ENCODE measurements around the gene KATNAL1.
"Not testable (repeated sequence)": the region's sequence is repeated elsewhere in the genome, so short reads cannot be mapped to it uniquely, and the experiment has no call there.

KATNAL1 gene

DNA sequence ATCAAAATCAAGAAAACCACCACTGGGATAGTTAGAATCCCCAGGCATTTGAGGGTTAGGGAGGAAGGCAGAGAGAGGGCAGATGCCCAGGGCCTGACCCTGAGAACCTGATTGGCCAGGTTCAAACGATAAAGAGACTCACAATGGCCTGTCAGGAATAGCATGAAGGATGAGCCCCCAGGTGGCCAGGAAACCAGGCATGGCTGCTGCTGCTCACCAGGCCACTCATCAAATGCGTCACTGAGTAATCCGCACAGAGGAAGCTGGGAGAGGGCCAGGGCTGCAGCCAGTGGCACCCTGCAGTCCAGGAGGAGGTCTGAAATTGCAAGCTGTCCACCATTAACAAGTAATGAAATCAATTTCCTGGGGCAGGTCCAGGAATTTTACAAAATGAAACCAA is 111.3 kb downstream of the KATNAL1 start:
- DNase-seq, result no peak

DNA sequence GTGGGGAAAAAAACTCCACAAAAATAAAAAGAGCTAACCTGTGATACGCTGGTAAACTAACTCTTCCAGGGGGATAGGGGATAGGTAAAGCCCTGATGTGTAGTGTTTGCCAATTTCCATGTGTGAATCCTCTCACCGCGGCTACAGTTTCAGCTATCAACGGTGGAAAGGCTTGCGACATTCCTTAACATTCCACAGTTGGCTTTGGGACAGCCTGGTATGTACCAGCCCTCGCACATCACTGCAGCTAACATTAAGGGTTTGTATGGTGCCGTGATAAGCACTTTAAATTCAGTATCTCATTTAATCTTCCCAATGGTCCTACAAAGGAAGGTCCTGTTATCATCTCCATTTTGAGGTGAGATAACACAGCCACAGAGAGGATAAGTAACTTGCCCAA is 112.4 kb downstream of the KATNAL1 start:
- DNase-seq, result no peak

DNA sequence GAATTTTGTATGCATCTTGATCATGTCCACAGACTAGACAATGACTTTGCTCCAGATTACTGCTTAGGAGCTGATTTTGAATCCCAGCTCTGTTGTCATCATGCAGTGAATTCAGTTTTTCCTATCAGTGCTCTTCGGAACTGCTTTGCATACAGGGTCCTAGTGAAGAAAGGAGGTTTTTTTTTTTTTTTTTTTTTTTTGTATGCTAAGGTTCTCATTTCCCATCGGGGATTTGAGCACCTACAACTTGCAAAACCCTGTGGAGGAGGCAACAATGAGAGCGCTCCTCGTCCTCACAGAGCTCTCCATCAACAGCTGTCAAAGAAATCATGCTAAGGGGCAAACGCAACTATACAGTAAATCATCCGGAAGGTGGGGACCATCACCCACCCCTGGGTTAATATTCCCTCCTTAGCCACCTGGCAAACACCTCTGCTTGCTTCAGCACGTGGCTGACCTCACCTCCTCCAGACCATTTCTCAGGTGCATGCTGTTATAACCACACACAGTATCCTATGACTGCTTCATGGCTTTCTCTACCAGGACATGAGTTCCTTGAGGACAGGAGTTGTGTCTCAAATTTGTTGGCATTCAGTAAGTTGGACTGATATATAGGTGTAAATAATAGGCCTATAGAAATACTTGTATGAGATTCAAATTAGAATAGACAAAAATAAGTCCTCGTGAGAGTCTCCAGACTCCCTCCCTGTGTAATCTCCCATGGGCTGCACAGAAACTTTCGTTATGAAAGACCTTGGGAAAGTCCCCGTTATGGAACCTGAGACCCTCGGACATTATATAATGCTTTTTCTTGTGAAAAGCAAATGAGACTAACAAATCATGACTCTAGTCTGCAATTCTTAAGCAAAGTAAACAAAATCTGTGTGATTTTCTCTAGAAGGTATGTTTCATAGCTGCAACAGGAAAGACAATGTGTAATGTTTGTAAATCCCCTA is 113.8 kb downstream of the KATNAL1 start:
- DNase-seq, result no peak

DNA sequence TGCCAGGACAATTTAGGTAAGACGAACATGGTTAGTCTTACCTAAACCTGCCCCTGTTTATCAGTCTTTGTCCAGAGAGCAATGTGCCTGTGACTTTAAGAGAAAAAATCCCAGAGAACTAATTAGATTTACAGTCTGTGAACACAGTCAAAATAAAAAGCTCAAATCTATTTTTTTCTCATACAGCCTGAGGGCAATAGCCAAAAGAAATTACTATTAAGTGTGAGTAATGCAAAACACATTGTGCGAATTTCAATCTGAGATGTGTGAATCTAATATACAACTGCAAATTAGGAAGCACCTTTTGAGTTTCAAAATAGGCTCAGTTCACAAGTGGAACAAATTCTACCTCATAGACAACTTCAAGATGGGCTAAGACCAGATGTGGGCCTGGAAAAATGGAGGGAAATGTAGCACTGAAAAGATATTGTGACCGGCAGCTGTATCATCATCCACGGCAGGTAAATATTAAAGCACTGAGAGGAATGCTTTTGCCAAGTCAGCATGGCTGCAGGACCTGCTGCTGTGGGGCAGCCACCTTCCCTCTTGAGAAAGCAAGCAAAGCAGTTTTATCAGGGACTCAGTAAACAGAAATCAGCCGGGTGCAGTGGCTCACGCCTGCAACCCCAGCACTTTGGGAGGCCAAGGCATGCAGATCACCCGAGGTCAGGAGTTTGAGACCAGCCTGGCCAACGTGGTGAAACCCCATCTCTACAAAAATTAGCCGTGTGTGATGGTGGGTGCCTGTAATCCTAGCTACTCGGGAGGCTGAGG is 114.8 kb downstream of the KATNAL1 start:
- no peak for DNase-seq

DNA sequence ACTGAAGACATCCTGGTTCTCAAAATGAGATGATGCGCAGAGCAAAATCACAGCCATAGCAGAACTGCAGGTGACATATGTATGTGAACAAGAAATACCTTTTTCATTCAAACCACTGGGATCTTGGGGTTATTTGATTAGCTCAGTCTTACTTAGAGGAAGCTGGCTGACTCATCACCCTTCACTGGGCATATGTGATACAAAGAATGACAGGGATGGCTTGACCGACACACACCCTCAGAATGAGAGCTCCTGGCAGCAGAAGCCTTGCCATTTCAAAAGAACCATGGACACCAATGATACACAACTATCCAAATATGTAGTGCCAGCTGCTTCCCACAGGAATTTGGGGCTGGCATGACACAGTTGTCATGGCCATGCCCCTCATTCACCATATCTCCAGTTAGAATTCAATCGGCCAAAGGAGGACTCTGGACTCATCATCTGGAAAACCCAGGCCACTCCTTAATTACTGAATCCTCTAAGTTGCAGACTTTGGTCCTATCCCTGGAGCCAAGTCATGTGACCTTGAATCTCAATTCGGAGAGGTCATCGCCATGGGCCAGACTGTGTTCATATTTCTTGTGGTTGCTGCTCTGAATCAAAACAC is 115.8 kb downstream of the KATNAL1 start:
- DNase-seq, result no peak

DNA sequence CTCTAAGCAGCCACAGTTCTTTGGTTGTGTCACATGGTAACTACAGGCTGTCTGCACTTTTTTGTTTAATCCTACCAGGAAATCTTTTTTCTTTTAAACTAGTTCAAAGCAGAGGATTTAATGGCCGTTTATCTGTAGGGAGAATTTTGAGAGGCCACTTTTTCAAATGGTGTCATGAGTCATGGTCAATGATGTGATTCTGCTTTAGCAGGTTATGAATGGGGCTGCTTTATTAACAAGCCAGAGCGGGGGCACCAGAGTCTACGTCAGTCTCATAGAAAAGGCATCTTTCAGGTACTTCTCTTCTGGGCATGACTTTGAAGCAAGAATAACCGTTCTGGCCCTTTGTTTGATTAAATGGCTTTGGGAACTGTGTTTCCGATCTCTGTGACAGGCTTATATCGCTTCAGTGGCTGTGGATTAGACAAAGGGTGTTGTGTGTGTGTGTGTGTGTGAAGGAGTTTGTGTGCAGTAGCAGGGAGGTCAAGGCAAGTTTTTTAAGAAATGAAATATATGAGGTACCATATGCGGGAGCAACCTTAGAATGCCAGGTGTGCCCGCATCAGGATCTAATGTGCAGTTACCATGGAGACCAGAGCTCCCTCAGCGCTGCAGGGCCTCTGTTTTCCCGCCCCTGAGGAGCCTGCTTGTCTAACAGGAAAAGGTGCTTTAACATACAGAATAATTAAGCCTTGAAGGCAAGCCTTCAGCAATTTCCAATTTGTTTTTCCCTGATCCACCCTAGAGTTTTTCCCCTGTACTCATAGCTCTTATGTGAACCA is 120.5 kb downstream of the KATNAL1 start:
- no peak for DNase-seq

DNA sequence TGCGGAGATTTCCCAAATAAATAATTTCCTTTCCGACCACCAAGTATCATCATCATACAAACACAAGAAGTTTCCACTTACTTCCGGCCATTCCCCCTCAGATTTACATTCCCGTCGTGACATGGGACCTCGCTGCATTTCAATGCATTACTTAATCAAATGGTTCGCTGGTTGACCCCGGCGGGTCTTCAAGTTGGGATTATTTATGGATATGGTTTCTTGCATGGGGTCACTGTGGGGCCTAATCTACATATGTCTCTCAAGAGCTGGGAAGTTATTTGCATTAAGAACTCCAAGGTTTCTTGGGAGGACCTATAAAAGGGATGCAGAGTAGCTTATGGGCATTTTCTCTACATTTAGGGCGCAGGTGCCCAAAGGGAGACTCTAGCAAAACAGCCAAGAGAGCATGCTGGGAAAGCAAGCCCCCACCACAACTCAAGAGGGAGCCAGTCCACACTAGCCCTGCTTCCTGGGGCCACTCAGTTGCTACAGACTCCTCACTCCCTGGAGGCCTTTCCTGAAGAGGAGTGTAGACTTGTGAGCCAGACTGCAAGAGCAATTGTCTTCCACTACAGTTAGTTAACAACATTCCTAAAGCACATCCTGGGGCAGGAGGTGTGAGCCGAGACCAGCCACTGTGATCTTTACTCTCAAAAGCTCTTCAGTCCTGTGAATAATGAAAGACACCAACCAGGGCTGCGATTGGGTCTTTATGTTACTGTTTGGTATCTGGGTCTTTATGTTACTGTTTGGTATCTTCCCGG is 125.3 kb downstream of the KATNAL1 start:
- no peak for DNase-seq

DNA sequence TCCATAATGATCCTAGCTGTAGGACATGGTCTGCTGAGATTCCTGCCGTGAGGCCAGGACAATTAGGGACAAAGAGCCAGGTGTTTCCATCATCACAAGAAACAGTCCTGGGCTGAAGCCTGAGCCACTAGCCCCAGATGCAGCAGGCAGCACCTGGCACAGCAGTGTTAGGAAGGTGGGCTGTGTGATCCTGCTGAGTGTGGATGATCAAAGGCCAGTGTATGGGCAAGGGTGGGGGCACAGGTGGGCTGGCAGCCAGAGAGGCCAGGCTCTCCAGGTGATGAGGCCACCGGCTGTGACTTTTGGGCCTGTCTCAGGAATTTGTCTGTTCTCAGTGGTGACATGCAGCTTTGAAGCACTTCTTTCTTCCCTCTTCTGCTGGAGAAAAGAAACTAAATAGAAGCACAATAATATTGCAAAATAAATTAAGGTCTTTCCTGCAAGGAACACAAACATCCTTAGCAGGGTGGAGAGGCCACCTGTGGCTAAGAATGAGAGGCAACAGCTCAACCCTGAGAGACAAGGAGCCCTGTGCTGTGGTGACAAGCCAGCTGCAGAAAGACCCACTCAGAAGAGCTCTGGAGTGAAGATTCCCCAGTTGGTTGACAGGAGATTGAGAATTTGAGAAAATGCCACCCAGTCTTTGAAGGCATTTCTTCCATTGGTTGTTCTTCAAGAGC is 127.6 kb downstream of the KATNAL1 start:
- DNase-seq, result no peak

DNA sequence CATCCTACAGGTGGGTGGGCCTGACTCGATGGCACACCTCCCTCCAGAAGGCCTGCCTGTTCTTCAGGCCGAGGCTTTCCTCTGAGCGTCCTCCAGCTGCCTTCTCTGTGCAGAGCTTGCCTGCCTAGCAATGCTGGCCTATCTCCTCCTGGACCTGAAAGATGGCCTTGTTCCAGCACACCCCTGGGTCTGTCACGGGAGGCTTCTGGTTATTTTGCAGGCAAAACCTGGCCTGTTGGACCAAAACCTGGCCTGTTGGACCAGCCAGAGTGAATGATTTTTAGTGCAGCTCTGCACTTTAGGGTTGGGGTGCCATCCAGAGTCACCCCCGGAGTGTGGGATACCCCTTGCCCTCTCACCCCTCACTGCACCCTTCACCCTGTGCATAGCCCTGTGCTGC is 128.4 kb downstream of the KATNAL1 start:
- DNase-seq, result no peak

DNA sequence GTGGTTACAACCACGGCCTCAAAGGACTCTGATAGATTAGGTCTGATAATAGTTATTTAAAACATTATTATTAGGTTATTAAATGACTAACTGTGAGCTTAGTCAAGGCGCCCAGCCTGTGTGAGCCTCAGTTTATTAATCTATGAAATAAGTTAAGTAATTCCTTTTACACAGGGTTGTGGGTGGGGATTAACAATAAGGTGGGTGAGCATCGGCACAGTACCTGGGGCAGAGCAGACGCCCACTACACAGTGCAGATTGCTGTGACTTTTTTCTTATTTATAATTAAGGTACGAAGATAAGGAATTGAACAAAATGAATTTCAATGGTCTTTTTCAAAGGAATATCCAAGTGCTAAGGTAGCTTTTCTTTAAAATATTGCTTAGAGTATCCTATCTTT is 132.2 kb downstream of the KATNAL1 start:
- no peak for DNase-seq

DNA sequence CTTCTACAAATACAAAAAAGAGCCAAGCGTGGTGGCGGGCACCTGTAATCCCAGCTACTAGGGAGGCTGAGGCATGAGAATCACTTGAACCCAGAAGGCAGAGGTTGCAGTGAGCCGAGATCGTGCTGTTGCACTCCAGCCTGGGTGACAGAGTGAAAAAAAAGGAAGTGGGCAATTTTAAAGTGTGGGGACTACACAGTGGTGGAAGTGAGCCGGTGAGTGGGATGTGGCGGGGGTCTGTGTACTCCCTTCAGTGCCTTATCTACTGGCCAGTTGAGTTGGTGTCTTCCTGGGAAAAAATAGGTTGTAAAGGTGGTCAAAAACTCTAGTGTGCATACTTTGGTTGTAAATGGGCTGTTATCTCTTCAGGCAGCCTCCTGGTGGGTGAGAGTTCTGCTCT is 133.1 kb downstream of the KATNAL1 start:
- DNase-seq, result not testable (repeated sequence)

DNA sequence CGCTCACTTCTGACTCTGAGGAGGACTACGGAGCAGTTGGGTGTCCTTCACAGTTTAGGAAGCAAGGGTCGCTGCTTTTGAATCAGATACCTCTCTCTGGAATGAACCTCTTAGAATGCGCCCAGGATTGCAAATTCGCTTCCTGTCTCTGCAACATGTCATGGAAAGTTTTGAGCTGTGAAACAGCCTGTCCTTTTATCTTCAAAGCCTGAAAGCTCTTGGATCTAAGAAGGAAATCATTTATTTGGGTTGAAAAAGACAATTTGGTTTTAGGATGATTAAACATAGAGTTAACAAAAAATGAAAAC is 134.1 kb downstream of the KATNAL1 start:
- no peak for DNase-seq

DNA sequence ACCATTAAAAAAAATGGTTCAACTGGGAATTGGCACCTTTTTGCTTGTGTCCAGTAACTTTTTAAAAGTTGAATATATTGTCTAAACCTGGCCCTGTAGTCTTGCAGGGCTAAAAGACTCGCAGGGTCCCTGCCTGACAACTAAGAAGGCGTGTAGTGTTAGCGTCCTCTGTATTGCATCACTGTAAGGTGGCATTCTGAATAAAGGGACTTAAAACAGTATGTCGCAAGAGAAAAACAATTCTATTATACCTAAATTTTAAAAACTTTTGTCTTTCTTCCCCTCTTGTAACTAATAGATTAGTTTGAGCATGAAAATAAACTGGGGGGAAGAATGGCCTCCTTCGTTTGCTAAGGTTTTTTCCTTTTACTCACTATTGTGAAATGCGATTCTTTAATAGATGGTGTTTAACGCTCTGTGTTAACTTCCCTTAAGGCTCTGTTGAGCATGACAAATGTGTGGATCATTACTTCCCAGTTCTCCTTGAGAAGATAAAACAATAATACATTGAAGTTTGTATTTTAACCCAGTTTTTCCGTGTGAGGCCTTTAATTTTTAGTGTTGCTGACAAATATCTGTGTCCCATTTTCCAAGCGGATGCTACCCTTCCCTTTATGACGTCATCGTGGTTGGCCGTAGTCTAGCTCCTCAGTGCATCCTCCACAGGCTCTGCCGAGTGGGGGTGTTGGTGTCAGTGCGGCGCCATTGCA is 134.6 kb downstream of the KATNAL1 start:
- DNase-seq, result no peak

DNA sequence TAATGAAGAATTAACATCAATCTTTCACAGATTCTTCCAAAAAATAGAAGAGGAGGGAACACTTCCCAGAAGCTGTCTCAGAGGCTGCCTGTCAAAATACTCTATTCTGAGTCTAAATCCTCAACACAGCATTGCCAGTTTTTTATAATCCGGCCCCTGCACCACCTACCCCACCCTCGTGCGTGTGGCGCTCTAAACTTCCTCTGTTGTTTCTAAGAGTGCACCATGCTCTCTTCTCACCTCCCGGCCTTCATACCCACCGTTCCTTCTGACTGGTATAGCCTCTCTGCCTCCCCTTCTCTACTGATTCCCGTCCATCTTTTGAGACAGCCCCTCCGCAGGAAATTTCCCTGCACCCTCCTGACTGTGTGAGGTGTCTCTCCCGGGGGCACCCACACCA is 136.8 kb downstream of the KATNAL1 start:
- no peak for DNase-seq

DNA sequence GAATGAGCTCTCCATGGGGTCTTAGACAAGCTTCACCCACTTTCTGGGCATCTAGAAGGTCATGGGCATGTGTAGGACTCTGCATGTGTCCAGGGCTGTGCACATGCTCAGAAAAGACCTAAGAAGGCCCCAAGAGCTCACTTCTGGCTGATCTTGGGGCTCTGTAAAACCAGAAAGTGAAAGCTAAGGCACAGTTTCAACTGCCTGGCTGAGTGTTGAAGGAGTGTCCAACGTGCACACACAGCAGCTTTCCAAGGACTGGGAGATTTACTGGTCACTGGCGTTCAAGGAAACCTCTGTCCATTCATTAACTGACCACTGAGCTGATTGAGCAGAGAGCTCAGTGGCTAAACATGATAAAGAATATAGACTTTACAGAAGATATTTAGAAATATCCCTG is 137.9 kb downstream of the KATNAL1 start:
- no peak for DNase-seq

DNA sequence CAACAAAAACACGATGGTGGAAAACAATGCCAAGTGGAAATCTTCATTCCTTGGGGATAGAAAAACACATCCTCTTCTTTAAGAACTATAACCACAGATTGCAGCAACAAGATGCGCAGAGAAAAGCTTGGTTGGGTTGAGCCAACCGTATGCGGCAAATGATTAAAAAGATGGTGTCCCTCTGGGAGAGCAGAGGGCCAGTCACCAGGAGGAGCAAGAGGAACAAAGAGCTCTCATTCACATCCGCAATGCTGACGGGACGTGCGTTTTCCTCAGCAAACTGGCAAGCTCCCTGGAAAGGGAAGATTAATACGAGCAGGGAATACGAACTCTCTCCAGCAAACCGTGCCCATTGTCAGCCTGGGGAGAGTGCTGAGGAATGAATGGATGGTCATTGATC is 141.6 kb downstream of the KATNAL1 start:
- DNase-seq, result no peak

DNA sequence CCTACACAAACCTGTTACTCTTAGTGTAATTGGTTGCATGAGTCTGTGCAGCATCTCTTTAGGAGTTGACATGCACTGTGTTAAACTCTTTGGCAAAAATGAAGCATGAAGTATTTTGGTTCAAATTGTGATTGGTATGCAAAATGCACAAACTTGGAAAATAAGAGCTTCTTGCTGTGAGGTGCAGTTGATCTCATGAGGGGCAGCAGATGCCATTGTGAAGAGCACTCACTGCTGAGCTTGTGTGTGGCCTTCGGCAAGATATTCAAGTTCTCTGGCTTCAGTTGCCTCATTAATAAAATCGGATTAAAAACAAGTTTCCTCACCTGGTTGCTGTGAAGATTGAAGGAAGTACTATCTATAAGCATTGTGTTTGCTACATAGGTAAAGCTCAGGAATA is 142.3 kb downstream of the KATNAL1 start:
- no peak for DNase-seq

DNA sequence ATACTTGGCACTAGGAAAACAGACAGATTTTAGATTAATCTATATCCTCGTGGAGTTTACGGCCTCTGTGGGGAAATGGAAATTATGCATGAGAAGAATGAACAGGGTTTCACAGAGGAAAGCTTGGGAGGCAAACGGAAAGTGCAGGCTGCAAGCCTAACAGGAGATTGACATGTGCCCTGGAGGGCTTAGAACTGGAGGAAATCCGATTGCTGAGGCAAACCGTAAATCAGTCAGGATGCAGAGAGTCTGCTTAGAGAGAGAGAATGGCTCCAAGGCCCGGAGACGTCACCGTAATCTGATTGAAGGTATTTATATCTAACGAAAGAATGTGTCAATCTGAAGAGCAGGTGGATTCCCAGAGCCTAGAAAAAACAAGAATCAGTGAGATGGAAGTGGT is 143.2 kb downstream of the KATNAL1 start:
- DNase-seq, result no peak

DNA sequence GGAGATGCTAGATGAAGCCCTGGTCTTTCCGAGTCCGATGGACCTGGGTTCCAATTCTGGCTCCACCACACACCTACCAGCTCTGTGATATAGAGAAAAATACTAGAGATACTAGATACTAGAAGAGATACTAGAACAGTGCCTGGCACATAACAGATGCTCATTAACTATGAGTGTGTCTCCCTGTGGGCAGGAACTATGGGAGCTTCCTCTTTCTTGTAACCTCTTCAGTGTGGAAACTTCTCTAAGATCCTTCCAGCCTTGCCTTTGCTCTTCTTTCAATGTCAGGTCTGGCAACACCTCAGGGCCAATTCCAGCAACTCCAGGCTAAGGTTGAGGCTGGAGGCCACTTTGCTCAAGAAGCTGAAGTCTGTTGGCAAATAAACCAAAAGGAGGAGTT is 143.9 kb downstream of the KATNAL1 start:
- no peak for DNase-seq

DNA sequence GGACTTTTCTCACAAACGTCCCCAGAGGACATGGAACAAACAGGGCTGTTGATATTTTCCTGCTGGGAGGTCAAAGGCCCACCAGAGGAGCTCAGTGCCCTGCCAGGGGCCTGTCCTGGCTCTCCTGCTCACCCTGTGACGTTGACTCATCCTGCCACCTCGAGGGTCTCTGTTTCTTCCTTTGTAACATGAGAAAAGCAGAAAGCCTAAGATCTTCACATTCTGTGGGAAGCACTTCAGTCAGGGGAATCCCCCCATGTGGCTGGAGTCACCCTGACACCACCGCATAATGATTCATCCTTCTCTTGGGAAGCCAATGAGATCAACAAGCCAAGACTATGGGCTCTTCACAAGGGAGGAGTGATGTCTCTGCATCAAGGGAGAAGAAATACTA is 147.9 kb downstream of the KATNAL1 start:
- DNase-seq, result no peak
